Measurements from ENCODE around the gene SC5D.
A peak's percentile ranks its signal among the peaks of the same experiment; 100 is the strongest.

SC5D gene

DNA sequence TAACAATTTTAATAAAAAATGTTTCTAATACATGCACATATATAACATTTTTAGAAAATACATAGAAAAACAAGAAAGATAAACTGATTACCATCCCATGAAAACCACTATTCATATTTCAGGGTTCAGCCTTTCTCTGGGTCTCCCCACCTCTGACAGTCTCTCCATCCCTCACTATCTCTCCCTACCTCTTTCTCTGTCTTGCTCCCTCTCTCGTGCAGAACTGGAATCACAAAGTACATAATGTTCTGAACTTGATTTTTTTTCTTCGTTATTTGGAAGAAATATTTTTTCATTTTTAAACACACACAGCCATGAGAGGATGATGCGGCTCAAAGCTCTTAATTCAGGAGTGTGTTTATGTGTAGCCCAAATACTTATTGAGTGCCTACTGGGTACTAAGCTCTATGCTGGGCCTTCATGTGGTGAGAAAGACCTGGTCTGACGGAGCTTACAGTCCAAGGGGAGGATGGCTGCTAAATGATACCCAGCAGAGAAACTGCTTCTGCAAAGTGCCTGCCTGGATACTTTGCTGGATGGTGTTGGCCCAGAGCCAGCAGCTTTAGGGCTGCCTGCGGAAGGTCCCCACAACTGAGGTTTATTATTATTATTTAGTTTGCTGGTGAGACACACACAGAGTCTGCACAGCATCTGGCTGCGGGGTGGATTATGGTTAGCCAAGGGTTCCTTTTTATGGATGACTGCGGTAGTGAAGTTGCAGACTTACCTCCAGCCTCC, 42.6 kb downstream of the SC5D start:
- peak; percentile 23 for DNase-seq
- Histone ChIP-seq H3K4me3 (ENCODE audit: low read depth, low read length) (no peak overlapping the region), H3K9me3 (no peaks in the 10 kb centered on the region), H3K27me3 (no peaks in the 10 kb centered on the region), H3K36me3 (no peaks in the 10 kb centered on the region), H3K4me1 (no peaks in the 10 kb centered on the region)
- TF ChIP-seq, protein P1, sequence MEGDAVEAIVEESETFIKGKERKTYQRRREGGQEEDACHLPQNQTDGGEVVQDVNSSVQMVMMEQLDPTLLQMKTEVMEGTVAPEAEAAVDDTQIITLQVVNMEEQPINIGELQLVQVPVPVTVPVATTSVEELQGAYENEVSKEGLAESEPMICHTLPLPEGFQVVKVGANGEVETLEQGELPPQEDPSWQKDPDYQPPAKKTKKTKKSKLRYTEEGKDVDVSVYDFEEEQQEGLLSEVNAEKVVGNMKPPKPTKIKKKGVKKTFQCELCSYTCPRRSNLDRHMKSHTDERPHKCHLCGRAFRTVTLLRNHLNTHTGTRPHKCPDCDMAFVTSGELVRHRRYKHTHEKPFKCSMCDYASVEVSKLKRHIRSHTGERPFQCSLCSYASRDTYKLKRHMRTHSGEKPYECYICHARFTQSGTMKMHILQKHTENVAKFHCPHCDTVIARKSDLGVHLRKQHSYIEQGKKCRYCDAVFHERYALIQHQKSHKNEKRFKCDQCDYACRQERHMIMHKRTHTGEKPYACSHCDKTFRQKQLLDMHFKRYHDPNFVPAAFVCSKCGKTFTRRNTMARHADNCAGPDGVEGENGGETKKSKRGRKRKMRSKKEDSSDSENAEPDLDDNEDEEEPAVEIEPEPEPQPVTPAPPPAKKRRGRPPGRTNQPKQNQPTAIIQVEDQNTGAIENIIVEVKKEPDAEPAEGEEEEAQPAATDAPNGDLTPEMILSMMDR (IDR thresholded peaks at IDR 0.05; ENCODE audit: low read depth, low read length), result peak; percentile 22; the same call in 1 of the 2 replicates

DNA sequence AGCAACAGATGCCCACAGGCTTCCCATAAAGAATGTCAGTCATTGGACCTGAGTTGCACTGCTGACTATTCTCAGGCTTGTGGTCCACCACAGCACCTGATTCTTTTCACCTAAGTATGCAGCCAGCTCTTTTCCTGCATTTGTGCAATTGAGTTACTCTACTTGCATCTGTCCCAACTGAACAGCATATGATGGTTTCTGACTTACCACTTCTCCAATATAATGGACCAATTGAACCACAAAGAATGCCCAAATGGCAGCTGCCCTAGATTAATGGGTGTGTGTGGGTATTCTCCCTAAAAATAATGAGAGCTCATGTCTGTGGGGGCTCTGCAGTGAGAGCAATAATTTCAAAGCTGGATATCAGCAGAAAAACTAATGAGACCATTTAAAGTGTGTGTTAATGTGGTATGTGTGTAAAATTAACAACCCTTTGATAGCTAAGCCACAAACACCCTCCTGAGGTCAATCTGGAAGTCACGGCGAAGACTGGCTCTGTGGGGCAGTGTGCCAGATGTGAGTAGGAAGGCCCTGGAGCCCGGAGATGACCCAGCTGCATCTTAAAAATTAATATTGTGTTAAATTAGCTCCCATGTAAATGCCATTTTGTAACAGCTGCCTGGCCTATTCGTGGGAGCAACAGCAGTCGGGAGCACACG, 43.8 kb downstream of the SC5D start:
- no peaks in the 10 kb centered on the region for H3K9me3 ChIP-seq
- H3K4me1 ChIP-seq, result no peaks in the 10 kb centered on the region
- no peaks in the 10 kb centered on the region for H3K27me3 ChIP-seq
- H3K36me3 ChIP-seq, result no peaks in the 10 kb centered on the region
- TF ChIP-seq, protein P1 (IDR thresholded peaks at IDR 0.05; ENCODE audit: low read depth, low read length), result no peak
- no peak overlapping the region for H3K4me3 ChIP-seq (ENCODE audit: low read depth, low read length)
- no peak for DNase-seq

DNA sequence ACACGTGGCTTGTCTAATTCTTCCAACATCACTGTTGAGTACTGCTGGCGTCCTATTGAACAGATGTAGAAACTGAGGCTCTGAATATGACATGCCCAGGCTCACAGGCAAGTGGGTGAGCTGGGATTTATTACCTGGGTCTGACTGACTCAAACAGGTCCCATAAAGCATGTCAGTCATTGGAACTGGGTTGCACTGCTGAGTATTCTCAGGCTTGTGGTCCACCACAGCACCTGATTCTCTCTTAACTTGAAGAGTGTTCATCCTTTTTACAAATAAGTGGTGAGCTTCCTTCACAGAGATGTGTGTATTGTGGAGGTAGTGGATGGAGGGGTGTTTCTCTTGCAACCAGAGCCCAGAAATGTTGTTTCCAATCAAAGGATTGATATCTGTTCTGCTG, 44.5 kb downstream of the SC5D start:
- DNase-seq, result no peak
- Histone ChIP-seq H3K4me1 (no peaks in the 10 kb centered on the region), H3K27me3 (no peaks in the 10 kb centered on the region), H3K9me3 (no peaks in the 10 kb centered on the region), H3K36me3 (no peaks in the 10 kb centered on the region), H3K4me3 (ENCODE audit: low read depth, low read length) (no peak overlapping the region)
- TF ChIP-seq, protein P1 (IDR thresholded peaks at IDR 0.05; ENCODE audit: low read depth, low read length), result no peak

DNA sequence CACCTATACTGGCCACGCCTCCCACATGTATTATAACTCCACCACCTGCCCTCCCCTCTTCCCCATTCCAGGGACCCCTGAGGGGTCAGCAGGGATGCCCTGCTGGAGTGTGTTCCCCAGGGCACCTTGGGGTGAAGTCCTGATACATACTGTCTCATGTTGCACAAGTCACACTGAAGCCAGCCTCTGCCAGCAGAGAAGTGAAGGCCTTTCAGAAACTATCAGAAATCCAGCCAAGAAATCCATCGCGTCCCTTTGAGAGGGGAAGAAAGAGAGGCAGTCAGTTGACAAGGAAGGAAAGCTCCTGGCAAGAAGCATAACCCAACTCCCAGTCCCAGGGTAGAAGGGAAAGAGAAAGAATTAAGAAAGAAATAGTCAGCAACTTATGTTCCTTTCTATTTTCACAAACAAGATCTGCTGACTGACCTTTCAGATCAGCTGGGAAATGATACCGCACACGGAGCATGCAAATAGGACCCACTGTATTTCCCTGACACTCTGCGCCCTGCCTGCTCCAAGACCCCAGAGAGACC, 45.2 kb downstream of the SC5D start:
- H3K4me3 ChIP-seq (ENCODE audit: low read depth, low read length), result no peak overlapping the region
- TF ChIP-seq, protein P1 (IDR thresholded peaks at IDR 0.05; ENCODE audit: low read depth, low read length), result no peak
- no peaks in the 10 kb centered on the region for H3K9me3 ChIP-seq
- H3K27me3 ChIP-seq, result no peaks in the 10 kb centered on the region
- no peaks in the 10 kb centered on the region for H3K36me3 ChIP-seq
- H3K4me1 ChIP-seq, result no peaks in the 10 kb centered on the region
- no peak for DNase-seq

DNA sequence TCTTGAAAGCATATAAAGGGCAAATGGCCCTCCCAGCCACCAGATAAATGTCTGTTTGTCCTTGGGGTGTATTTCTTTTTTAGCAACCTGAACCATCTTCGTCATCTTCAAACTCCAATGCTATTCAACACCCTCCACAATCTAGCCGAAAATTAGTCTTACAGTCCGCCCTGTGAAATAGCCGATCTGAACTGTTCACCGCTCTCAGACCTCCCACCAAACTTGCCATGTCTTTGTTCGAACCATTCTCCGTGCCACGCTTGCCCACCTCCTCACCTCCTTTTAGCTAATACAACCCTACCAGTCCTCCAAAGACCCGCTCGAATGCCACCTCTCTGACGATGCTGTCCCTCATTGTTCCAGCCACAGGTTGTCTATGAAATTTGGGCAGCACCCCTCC, 46.0 kb downstream of the SC5D start:
- DNase-seq, result no peak
- TF ChIP-seq, protein P1 (IDR thresholded peaks at IDR 0.05; ENCODE audit: low read depth, low read length), result no peak
- Histone ChIP-seq H3K36me3 (no peaks in the 10 kb centered on the region), H3K9me3 (no peaks in the 10 kb centered on the region), H3K27me3 (no peaks in the 10 kb centered on the region), H3K4me3 (ENCODE audit: low read depth, low read length) (no peak overlapping the region), H3K4me1 (no peaks in the 10 kb centered on the region)
